ENCODE results near the gene CCT5. TPM values are rescaled to one million over a fixed set of nuclear protein-coding genes. Genes with fewer than 3 reads are reported as not detected.

Gene CCT5
- total RNA-seq, 1 donor: 359 TPM

DNA sequence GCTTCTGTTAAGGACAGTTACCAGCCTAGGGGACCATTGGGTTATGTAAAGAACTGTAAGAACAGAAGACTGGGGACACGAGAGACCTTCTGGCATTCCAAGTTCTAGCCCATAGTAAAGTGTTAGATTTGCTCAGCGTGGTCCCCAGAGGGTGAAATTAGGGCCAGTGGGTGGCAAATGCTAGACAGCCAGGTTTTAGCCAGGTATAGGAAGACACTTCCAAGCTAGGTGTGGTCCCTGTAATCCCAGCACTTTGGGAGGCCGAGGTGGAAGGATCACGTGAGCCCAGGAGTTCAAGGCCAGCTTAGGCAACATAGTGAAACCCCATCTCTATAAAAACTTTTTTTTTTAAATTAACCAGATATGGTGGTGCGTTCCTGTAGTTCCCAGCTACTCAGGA lies 34.7 kb upstream of the CCT5 start:
- no peak overlapping the region for H3K4me3 ChIP-seq (ENCODE audit: low read depth, low read length)
- no peak for DNase-seq (ENCODE audit: low read depth)
- no peak for TF ChIP-seq CTCF (IDR thresholded peaks at IDR 0.05; ENCODE audit: insufficient read depth, low read length)

DNA sequence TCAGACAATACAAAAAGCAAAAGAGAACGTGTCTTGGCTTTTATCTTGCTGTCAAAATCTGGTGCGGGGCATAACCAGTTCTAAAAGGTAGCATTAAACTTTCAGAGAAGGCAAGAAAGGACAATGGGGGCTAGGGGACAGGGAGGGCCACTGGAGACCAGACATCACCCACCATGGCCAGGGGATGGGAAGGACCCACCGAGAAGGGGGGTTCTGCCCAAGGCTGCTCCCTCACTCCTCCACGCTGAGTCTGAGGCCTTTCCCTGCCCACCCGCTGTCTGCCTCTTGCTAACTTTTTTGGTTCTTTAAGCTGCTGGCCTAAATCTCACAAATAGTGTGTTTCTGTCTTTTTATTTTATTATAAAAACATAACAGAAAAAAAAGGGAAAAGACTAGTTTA lies 34.0 kb upstream of the CCT5 start:
- TF ChIP-seq CTCF (IDR thresholded peaks at IDR 0.05; ENCODE audit: insufficient read depth, low read length): no peak
- no peak overlapping the region for H3K4me3 ChIP-seq (ENCODE audit: low read depth, low read length)
- no peak for DNase-seq (ENCODE audit: low read depth)

- TF ChIP-seq CTCF (IDR thresholded peaks at IDR 0.05; ENCODE audit: insufficient read depth, low read length): no peak
- no peak overlapping the region for H3K4me3 ChIP-seq (ENCODE audit: low read depth, low read length)
- no peak for DNase-seq (ENCODE audit: low read depth)
These were observed 31.4 kb upstream of the CCT5 start for GRCh38 chr5:10218658-10219057.

DNA sequence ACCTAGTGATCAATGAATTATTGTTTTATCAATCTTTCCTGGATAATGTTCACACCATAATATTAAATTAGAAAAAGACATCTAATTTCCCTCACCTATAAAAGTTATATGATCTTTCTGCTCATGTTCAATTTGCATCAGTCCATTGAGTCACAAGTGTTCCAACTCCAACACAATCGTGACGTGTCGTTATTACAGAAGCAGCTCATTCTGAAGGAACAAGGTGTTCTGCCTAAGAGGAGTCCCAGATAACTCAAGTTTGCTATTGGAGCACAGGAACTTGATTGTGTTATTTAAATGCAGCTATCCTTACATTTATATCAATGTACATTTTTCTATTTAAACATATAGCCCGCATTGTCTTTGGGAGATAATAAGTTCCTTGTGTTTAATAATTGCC lies 31.0 kb upstream of the CCT5 start:
- H3K4me3 ChIP-seq (ENCODE audit: low read depth, low read length): no peak overlapping the region
- TF ChIP-seq CTCF (IDR thresholded peaks at IDR 0.05; ENCODE audit: insufficient read depth, low read length): no peak
- no peak for DNase-seq (ENCODE audit: low read depth)

- H3K4me3 ChIP-seq (ENCODE audit: low read depth, low read length): no peak overlapping the region
- no peak for DNase-seq (ENCODE audit: low read depth)
- no peak for TF ChIP-seq CTCF (IDR thresholded peaks at IDR 0.05; ENCODE audit: insufficient read depth, low read length)
These were observed 29.8 kb upstream of the CCT5 start for GRCh38 chr5:10220248-10220647.

GRCh38 chr5:10222326-10222725 lies 27.8 kb upstream of the CCT5 start:
- H3K4me3 ChIP-seq (ENCODE audit: low read depth, low read length): no peak overlapping the region
- DNase-seq (ENCODE audit: low read depth): no peak
- no peak for TF ChIP-seq CTCF (IDR thresholded peaks at IDR 0.05; ENCODE audit: insufficient read depth, low read length)

DNA sequence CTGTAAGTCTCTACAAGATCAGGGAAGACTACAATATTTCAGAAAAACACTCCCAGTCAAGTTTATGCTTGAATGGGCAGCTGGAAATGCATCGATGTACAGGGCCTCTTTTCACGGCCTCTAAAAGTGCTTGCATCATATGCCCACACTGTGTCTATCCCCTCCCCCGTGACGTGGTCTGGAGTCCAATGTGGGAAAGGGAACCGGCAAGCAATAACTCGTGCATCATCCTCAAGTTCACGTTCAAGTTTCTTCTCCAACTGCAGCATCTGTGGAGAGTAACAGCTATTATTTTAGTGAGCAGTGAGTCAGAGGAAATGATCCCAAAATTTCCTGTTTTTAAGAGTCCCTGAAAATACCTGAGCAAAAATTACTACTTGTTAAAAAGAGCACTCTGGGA lies 22.7 kb upstream of the CCT5 start:
- peak; percentile 49 for DNase-seq (ENCODE audit: low read depth)
- no peak overlapping the region for H3K4me3 ChIP-seq (ENCODE audit: low read depth, low read length)
- TF ChIP-seq CTCF (IDR thresholded peaks at IDR 0.05; ENCODE audit: insufficient read depth, low read length): no peak
